Thoracic aorta (tissue), 2 donors: ENCODE measurements around the gene CPM. TPM values are rescaled to one million over a fixed set of nuclear protein-coding genes. Genes with fewer than 3 reads are reported as not detected.

Experiments used
- ATAC-seq: fragments of 150-250 bp; one replicate; pipeline ENCODE4 v1.8.0; 2017; ENCODE audit warnings: low read depth; ENCODE audit not compliant: insufficient number of reproducible peaks, low FRiP score
- DNase-seq: peaks from one replicate; pipeline ENCODE4 v3.0.0-alpha.2; 2020; ENCODE audit warnings: low spot score
- H3K27ac ChIP-seq, 2 donors: fragments of 200-600 bp; sonication (generic); 1 replicate in 1 of 2; 2 replicates in 1 of 2; pipeline ENCODE4 v1.5.1; 2016; ENCODE audit warnings: mild to moderate bottlenecking in 2 of 2, moderate library complexity in 2 of 2
- H3K27me3 ChIP-seq: fragments of 200-600 bp; sonication (generic); replicated peaks from 2 replicates; pipeline ENCODE4 v1.6.0; 2016; ENCODE audit warnings: mild to moderate bottlenecking; ENCODE audit not compliant: insufficient read depth
- H3K36me3 ChIP-seq: fragments of 200-600 bp; sonication (generic); one replicate; pipeline ENCODE4 v1.5.1; 2016
- H3K4me1 ChIP-seq, 2 donors: fragments of 200-600 bp; sonication (generic); 1 replicate in 1 of 2; 2 replicates in 1 of 2; pipeline versions ENCODE4 v1.5.1 to v1.6.0; 2016; ENCODE audit warnings: low read depth in 2 of 2, mild to moderate bottlenecking in 1 of 2; ENCODE audit not compliant: control insufficient read depth in 1 of 2
- H3K4me3 ChIP-seq: fragments of 200-600 bp; sonication (generic); 2 replicates; pipeline ENCODE4 v1.5.1; 2016; ENCODE audit warnings: mild to moderate bottlenecking
- H3K9me3 ChIP-seq: fragments of 200-600 bp; sonication (generic); 2 replicates; pipeline ENCODE4 v1.5.1; 2016
- CTCF ChIP-seq: fragments of 200-600 bp; sonication (generic); IDR thresholded peaks from one replicate; pipeline ENCODE4 v1.5.1; 2019; ENCODE audit warnings: antibody characterized with exemption
- total RNA-seq, 2 donors: library from RNA; depleted of rRNA; stranded (reverse); fragments of >200 nt; gene quantifications; one replicate each; pipeline versions ENCODE4 v1.1.0 to v1.2.3, GENCODE V29; 2016

CPM gene
- total RNA-seq, 2 donors from 2014 or later: 22.1 to 62.3 TPM

- Histone ChIP-seq H3K9me3 (no peaks in the 10 kb centered on the region), H3K36me3 (no peaks in the 10 kb centered on the region), H3K4me1 (no peaks in the 10 kb centered on the region), H3K27me3 (no peaks in the 10 kb centered on the region), H3K4me3 (no peak overlapping the region), H3K27ac (no peak overlapping the region)
- ATAC-seq (no peak), DNase-seq (no peak)
- TF ChIP-seq CTCF: no peak
Measured at GRCh38 chr12:68883151-68883550, 49.8 kb downstream of the CPM start.

- no peaks in the 10 kb centered on the region for H3K9me3 ChIP-seq
- H3K4me3 ChIP-seq: no peak overlapping the region
- no peaks in the 10 kb centered on the region for H3K27me3 ChIP-seq
- H3K4me1 ChIP-seq: no peaks in the 10 kb centered on the region
- no peak for TF ChIP-seq CTCF
- no peak for DNase-seq
- H3K27ac ChIP-seq: no peak overlapping the region
- H3K36me3 ChIP-seq: no peaks in the 10 kb centered on the region
- no peak for ATAC-seq
Measured at GRCh38 chr12:68882251-68882964, 50.6 kb downstream of the CPM start.

- Histone ChIP-seq H3K9me3 (no peaks in the 10 kb centered on the region), H3K36me3 (no peaks in the 10 kb centered on the region), H3K4me3 (no peak overlapping the region), H3K4me1 (no peaks in the 10 kb centered on the region), H3K27ac (no peak overlapping the region), H3K27me3 (no peaks in the 10 kb centered on the region)
- TF ChIP-seq CTCF: no peak
- DNase-seq (no peak), ATAC-seq (no peak)
Measured at GRCh38 chr12:68880660-68881325, 52.2 kb downstream of the CPM start.

- Histone ChIP-seq H3K27ac (no peak overlapping the region), H3K36me3 (no peaks in the 10 kb centered on the region), H3K9me3 (no peaks in the 10 kb centered on the region), H3K4me3 (no peak overlapping the region), H3K4me1 (no peaks in the 10 kb centered on the region), H3K27me3 (no peaks in the 10 kb centered on the region)
- ATAC-seq (no peak), DNase-seq (no peak)
- TF ChIP-seq CTCF: no peak
Measured at GRCh38 chr12:68878846-68879245, 54.1 kb downstream of the CPM start.

- ATAC-seq (no peak), DNase-seq (no peak)
- no peaks in the 10 kb centered on the region for H3K36me3 ChIP-seq
- no peaks in the 10 kb centered on the region for H3K4me1 ChIP-seq
- no peaks in the 10 kb centered on the region for H3K9me3 ChIP-seq
- H3K27ac ChIP-seq: no peak overlapping the region
- no peaks in the 10 kb centered on the region for H3K27me3 ChIP-seq
- no peak for TF ChIP-seq CTCF
- H3K4me3 ChIP-seq: no peak overlapping the region
Measured at GRCh38 chr12:68878283-68878682, 54.7 kb downstream of the CPM start.
